Activated CD4-positive, alpha-beta T cell treated with anti-CD3 and anti-CD28 coated beads for 48 hours (primary cell): ENCODE measurements around the gene LNX1.
"Not testable (repeated sequence)": the region's sequence is repeated elsewhere in the genome, so short reads cannot be mapped to it uniquely, and the experiment has no call there.

Experiments
- DNase-seq: peaks from one replicate; pipeline ENCODE4 v3.0.0-alpha.2; 2020

LNX1 gene

DNA sequence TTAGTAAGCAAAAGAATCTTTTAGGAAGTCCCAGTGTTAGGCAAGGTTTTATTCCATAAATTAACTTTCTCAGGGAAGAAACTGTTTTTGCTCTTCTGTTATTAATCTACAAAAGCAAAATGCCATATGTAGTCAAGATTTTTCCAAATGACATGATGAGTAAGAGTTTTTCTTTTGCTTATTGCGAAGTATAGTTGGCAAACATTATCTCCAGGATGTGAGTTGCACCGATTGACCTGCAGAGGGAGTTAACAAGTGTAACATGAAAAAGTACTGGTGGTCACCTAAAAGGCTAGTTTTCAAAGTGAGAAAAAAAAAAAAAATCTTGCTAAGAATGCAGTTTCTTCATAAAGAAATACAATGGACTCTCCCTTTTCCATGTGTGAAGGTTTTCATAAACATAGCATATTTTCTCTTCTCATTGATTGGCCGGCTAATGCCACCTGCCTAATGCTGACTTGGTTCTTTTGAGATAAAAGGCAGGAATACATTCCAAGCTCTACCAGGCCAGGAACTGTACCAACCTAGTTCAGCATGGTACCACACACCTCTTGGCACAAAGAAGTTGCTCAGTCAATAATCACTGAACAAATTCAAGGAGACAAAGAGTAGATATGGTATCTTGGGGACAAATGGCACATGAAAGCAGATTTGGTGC lies 100.2 kb downstream of the LNX1 start:
- DNase-seq = no peak

DNA sequence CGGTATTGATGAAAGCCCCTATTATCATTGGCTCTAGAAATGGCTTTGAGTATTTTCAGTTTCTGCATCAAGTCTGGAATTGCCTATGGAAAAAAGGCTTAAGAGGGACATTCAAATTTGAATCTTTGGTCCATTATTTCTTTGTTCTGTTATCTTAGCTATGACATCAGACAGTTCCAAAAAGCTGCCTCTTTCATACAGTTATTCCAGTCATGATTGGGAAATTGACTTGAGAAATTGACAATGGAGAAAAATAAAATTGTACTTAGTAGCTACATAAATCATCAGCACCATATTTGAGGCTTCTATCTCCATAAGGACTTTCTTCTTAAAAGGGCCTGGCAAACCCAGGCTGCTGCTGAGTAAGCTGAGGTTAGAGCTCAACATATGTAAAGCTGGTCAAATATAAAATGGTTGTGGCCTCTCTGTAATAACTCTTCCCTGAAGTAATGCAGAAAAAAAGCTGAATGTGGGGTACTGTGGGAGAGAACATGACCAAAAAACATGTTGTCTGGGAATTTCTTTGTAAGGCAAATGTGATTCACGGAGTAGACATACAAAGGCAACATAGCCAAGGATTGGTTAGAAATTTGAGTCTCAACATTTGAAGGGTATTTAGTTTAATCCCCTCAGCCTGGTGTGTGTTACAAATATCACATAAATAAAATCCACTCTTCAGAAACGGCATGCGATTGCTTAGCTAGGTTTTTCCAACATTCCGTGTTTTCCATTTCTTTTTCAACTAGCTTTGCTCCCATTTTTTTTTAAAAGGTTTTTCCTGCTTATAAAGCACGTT lies 100.9 kb downstream of the LNX1 start:
- no peak for DNase-seq

DNA sequence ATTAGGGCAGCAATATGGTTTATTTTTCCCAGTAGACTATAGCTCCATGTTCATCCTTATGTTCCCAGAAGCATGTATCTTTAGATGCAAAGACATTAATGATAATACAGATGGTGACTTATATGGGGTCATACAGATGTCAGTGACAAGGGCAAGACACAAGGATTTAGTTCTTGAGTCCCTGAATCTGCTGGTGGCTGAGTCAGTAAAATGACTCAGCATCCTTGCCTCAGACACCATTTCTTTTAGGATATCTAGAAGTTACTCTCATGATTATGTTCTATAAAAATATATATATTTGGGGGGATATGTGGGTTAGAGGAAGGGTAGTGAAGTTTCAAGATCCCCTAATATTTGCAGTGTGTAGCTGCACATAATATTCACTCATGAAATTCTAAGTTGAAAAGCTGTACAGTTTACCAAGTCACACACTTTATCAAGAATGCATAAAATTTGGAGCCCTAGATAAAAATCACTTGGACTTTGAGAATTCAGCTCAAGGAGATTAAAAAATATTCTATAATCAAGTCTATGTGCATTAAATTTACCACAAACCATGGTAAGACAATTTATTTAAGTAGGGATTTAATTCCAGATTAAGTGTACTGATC lies 101.9 kb downstream of the LNX1 start:
- DNase-seq = no peak

- no peak for DNase-seq
These were observed 103.5 kb downstream of the LNX1 start for GRCh38 chr4:53487766-53488165.

DNA sequence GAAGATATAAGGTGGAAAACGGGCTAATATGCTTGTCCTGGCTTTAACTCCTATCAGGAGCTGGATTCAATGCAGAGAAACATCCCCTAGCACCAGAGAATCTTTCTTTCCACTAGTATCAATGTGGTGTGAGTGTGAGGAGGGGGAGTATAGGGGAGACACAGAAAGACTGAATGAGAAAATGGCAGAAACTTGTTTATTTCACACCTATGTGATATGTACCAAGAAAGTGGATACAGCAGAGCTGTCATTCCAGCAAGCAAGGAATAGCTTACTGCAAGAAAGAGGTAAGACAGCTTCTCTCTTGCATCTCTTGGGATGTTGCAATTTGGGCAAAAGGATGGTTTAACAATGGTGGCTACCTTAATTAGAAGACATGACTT lies 105.6 kb downstream of the LNX1 start:
- DNase-seq = no peak

DNA sequence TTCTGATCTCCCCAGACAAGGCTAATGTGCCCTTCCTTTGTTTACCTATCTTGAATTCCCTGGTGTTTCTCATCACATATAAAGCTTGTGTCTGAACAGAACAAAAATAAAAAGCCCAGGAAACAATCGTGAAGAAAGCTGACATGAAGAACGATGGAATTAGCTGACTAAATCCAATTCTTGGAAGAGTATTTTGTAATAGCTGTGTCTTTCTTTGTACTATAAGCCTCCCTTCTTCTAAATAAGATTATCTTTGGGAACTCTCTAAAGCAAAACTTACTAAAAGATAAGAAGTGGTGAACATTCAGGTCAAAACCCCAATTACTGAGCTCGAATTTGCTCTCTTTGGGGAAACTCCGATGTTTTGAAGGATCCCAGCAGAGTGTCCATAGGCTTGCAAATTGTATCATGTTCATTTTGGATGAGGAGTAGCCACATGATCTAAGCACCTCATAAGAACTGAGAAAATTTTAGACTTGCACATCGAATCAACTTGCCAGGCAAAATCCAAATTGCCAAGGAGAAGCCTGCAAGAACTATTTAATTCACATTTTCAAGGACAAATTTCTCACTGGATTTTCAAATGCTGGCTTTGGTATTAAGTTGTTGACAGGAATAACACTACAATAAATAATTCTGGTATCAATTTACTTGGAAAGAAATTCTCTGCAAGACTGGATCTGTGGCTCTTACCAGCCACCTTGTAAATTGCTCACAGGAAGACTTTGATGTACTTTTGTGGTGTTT lies 106.2 kb downstream of the LNX1 start:
- no peak for DNase-seq

DNA sequence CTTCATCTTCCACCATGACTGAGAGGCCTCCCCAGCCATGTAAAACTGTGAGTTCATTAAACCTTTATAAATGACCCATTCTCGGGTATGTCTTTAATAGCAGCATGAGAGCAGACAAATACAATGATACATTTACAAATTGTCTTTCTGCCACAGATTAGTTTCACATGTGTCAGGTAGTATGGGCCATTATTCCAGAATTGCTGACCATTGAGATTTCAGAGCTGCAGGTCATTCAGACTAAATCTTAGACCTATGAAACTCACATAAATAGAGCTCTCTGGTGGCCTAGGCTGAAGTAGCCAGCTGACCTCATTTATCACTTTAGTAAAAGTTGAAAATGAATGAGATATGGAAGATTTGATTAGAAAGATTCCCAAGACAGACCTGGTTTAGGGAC lies 108.0 kb downstream of the LNX1 start:
- no peak for DNase-seq

DNA sequence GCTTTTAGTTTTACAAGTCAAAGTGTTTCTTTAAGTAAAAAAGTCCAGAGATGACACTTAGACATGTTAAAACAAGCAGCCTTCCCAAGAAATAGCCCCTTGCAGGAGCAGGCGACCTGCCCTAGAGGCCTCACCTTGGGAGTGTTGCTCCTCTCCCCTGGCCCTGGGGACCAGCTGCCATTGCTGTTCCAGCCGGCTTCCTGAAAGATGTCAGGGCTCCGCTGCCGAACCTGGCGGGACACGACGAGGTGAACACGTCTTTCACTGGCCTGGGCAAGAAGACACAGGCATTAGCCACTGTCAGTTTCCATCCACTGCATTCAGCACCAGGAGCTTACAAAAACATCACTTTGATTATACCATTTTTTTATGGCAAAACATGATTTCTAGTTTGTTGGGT lies 109.7 kb downstream of the LNX1 start:
- DNase-seq = no peak

DNA sequence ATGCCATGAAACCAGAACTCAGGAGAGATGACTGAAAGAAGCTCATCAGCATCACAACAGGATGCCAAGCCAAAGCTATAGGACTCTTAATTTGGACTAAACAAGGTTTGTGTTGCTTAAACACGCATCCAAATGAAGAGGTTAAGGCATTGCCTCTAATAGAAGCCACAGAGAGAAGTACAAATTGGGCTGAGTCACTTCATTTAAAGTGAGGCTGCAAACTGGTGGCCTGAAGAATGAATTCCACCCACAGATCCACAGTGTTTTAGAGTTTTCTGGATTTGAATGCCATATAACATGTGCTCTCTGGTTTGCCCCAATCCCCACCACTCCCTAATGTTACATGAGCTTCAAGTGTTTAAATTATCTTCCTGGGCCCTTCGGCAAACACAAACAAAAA lies 110.4 kb downstream of the LNX1 start:
- no peak for DNase-seq

GRCh38 chr4:53479736-53480525 lies 111.4 kb downstream of the LNX1 start:
- no peak for DNase-seq

GRCh38 chr4:53478671-53479456 lies 112.4 kb downstream of the LNX1 start:
- DNase-seq = no peak

DNA sequence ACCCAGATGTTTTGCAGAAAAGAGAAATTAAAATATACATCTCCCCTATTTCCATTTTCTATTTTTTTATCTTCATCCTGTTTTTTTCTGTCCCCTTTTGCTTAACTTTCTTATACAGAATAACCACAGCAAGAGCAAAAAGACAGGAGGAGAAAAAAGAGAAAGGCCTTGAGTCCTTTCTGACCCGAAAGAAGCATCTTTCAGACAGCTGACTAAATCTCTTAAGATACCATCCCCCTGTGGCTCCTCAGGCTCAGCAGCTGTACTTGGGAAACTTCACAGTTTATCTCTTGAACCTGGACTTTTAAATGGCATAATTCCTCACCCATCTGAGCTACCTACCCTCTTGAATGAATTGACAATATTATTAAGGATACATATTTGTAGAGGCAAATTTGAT lies 113.7 kb downstream of the LNX1 start:
- no peak for DNase-seq

DNA sequence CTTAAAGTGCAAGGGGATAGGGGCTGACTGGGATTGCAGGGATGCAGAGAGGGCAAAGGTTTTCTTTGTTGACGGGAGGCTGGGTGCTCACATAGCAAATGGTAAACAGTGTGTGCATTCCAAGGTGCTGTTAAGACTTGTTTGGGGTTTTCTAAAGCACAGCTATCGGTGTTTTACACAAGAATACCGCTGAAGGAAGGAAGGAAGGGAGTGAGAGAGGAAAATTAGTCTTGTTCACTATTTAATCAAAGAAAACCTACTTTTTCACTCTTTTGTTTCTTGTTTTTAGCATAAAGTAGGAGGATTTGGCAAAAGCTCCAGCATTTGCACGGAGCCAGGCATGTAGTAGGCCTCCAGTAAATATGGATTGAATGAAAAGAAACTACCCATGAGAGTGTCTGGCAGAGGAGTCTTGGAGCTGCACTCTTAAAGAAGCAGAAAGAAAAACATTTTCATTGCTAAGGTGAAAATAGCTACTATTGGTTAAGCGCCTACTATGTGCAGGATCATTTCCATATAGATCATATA lies 114.2 kb downstream of the LNX1 start:
- DNase-seq = no peak

DNA sequence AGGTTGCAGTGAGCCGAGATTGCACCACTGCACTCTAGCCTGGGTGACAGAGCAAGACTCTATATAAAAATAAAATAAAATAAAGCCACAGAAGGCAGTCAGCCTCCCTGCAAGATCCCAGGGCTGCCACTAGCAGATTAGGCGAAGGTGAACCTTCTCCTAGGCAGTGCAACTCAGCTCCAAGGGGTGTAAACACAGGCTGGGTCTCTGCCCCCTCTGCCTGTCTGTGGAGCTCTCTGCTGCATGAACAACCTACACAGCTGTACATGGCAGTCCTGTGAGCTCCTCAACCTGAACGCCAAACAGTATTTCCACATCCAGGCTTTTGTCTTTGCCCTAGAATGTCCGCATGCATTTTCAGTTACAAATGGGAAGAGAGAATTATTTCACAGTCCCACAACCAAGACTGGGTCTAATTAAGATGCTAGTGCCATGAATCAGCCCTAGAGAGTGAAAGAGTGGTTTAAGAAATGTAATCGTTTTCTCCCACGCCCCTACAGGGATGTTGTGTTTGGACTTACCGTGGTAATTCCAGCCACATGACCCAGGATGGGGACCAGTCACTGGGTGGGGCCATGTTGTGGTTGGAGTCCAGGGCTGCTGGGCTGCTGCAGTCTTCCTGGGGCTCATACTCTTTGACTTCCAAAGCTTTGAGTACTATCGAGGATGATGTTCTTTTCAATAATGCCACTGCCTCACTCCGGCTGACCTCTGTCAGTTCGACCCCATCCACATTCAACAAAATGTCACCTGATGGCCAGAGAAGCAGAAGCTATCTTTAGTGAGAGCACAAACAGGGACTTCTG lies 114.9 kb downstream of the LNX1 start:
- no peak for DNase-seq

DNA sequence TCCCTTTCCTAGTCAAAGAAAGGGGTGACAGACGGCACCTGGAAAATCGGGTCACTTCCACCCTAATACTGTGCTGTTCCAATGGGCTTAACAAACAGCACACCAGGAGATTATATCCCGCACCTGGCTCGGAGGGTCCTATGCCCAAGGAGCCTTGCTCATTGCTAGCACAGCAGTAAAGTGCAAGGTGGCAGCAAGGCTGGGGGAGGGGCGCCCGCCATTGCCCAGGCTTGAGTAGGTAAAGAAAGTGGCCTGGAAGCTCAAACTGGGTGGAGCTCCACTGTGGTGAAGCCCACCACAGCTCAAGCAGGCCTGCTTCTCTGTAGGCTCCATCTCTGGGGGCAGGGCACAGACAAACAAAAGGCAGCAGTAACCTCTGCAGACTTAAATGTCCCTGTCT lies 124.7 kb downstream of the LNX1 start:
- not testable (repeated sequence) for DNase-seq

DNA sequence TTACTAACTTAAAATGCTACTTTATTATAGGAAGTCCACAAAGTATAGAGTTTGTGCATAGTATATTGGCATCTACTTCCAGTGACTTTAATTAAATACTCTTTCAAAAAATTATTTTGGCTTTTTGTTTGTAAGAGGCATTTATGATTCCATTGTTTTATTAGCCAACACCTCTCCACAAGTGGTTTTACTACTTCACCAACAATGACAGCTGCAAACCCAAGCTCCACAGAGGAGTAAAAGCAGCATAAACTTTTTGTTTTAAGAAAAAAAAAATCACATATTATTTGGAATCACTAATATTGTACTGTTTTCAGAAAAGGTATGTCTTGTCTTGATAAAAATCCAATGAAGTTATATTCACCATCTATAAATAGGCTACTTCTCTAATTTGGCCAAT lies 125.4 kb downstream of the LNX1 start:
- no peak for DNase-seq

- no peak for DNase-seq
These were observed 126.0 kb downstream of the LNX1 start for GRCh38 chr4:53465281-53465680.

DNA sequence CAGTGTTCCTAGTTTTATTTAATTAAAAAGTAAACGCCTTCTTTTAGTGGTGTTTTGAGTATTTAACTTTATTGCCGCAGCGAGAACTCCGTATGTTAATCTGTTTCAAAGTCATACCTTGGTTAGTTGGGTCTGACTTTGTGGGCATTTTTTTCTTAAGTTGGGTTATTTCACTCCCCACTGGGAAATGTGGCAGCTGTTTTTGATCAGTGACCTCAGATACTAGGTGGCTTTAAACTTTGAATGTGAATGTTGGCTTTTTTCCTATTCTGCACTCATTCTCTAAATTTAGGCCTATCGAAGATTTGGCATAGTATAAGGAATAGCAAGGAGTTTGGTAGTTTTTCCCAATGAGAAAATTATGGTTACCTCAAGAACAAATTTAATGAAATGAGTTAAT lies 127.9 kb downstream of the LNX1 start:
- DNase-seq = no peak

DNA sequence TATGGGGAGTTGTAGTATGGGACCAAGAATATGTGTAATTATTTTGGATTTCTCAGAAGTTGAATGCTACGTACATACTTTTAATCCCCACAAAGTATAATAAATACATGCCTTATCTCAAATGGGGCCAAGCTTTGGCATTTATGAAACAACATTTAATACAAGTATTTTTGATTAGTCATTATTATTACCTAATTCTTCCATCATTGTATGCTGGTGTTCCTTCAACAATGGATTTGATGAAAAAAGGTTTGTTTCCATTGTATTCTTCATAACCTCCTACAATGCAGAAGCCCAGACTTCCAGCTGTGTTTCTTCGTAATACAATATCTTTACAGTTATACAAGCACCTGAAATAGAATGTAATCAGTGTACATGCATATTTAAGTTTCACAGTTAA lies 130.0 kb downstream of the LNX1 start:
- DNase-seq = no peak

- DNase-seq = no peak
These were observed 131.7 kb downstream of the LNX1 start for GRCh38 chr4:53459548-53459947.

GRCh38 chr4:53456178-53456577 lies 135.1 kb downstream of the LNX1 start:
- DNase-seq = no peak
